B cell (primary cell): ENCODE results near the gene TGFBI. TPM values are rescaled to one million over a fixed set of nuclear protein-coding genes. Genes with fewer than 3 reads are reported as not detected.
A peak's percentile ranks its signal among the peaks of the same experiment; 100 is the strongest.

Experiments
- ATAC-seq: fragments of 200-7000 bp; cut with Tn5 transposase; one replicate; pipeline ENCODE4 v1.10.0; 2021; ENCODE audit warnings: low read depth, mild to moderate bottlenecking, moderate number of reproducible peaks, moderate library complexity
- CTCF ChIA-PET: fragments of 350-600 bp; sonication (Branson Sonifier 250); formaldehyde crosslinking; loops from one replicate; lab custom pipeline; 2021; ENCODE audit warnings: antibody characterized with exemption, inconsistent platforms; lab: Charles Lee
- POLR2A ChIA-PET: fragments of 350-600 bp; sonication (Branson Sonifier 250); formaldehyde crosslinking; loops from one replicate; lab custom pipeline; 2021; ENCODE audit warnings: antibody characterized with exemption; lab: Charles Lee
- DNase-seq: peaks from one replicate; pipeline ENCODE4 v3.0.0; 2013
- H2AFZ ChIP-seq: 2 replicates; pipeline ENCODE4 v1.6.1; 2012; ENCODE audit warnings: mild to moderate bottlenecking, low read depth, low read length; ENCODE audit not compliant: insufficient read depth, poor library complexity, severe bottlenecking
- H3K27ac ChIP-seq, 2 donors: 1 replicate in 1 of 2; 2 replicates in 1 of 2; pipeline ENCODE4 v1.5.1; 2012 to 2013; ENCODE audit warnings: low read length in 2 of 2, mild to moderate bottlenecking in 2 of 2, moderate library complexity in 1 of 2
- H3K27me3 ChIP-seq, 4 experiments: fragments of 200-600 bp in 1 of 4; sonication (generic) in 1 of 4; replicated peaks in 1 of 4; 1 replicate in 2 of 4; 2 replicates in 2 of 4; pipeline versions ENCODE4 v1.6.1 to v1.7.0; 2013 to 2016; ENCODE audit warnings: low read length in 3 of 4, mild to moderate bottlenecking in 2 of 4, mixed read lengths in 1 of 4, moderate library complexity in 1 of 4; ENCODE audit not compliant: insufficient read depth in 4 of 4, control insufficient read depth in 3 of 4; ENCODE audit errors: control extremely low read depth in 1 of 4
- H3K36me3 ChIP-seq, 2 experiments: replicated peaks in 1 of 2; 1 replicate in 1 of 2; 2 replicates in 1 of 2; pipeline versions ENCODE4 v1.6.1 to v1.7.1; 2013; ENCODE audit warnings: low read length in 1 of 2; ENCODE audit not compliant: insufficient read depth in 2 of 2, control insufficient read depth in 1 of 2; ENCODE audit errors: control extremely low read depth in 1 of 2, extremely low read depth in 1 of 2
- H3K4me1 ChIP-seq, 2 donors: fragments of 200-600 bp in 1 of 2; sonication (generic) in 1 of 2; 1 replicate in 1 of 2; 2 replicates in 1 of 2; pipeline versions ENCODE4 v1.5.1 to v1.6.1; 2013 to 2017; ENCODE audit warnings: low read length in 2 of 2; ENCODE audit not compliant: control insufficient read depth in 2 of 2, insufficient read depth in 2 of 2
- H3K4me2 ChIP-seq: replicated peaks from 2 replicates; pipeline ENCODE3; 2012; ENCODE audit warnings: mild to moderate bottlenecking, low read depth, low read length; ENCODE audit not compliant: poor library complexity, severe bottlenecking
- H3K4me3 ChIP-seq, 5 experiments: fragments of 200-600 bp in 1 of 5; sonication (generic) in 1 of 5; 1 replicate in 3 of 5; 2 replicates in 2 of 5; pipeline versions ENCODE4 v1.5.1 to v1.7.0; 2011 to 2016; ENCODE audit warnings: low read length in 4 of 5, mild to moderate bottlenecking in 4 of 5, low read depth in 2 of 5, control low read depth in 1 of 5, moderate library complexity in 1 of 5; ENCODE audit not compliant: insufficient read depth in 1 of 5; ENCODE audit errors: control extremely low read depth in 1 of 5, extremely low read depth in 1 of 5
- H3K79me2 ChIP-seq: fragments of 200-600 bp; sonication (generic); one replicate; pipeline ENCODE4 v1.6.0; 2016; ENCODE audit warnings: low read length; ENCODE audit not compliant: control insufficient read depth, insufficient read depth
- H3K9ac ChIP-seq: fragments of 200-600 bp; sonication (generic); 2 replicates; pipeline ENCODE4 v1.6.1; 2017; ENCODE audit warnings: mild to moderate bottlenecking, low read length, moderate library complexity
- H3K9me3 ChIP-seq, 3 donors: one replicate each; pipeline versions ENCODE4 v1.6.1 to v1.7.1; 2013; ENCODE audit warnings: low read length in 2 of 3; ENCODE audit not compliant: control insufficient read depth in 2 of 3, insufficient read depth in 1 of 3; ENCODE audit errors: control extremely low read depth in 1 of 3
- H4K20me1 ChIP-seq: 2 replicates; pipeline ENCODE4 v1.6.0; 2012; ENCODE audit warnings: mild to moderate bottlenecking, low read length; ENCODE audit not compliant: insufficient read depth, control insufficient read depth, poor library complexity, severe bottlenecking
- H3K27ac Mint-ChIP-seq: one replicate; pipeline ENCODE4 v1.8.0; 2021; ENCODE audit warnings: mixed read lengths
- H3K27me3 Mint-ChIP-seq: one replicate; pipeline ENCODE4 v1.8.0; 2021; ENCODE audit warnings: mixed read lengths
- H3K4me1 Mint-ChIP-seq: one replicate; pipeline ENCODE4 v1.8.0; 2021; ENCODE audit warnings: mixed read lengths
- H3K4me3 Mint-ChIP-seq: one replicate; pipeline ENCODE4 v1.8.0; 2021; ENCODE audit warnings: mixed read lengths
- H3K9me3 Mint-ChIP-seq: one replicate; pipeline ENCODE4 v1.8.0; 2022; ENCODE audit warnings: mixed read lengths; ENCODE audit not compliant: insufficient read depth
- CTCF ChIP-seq: fragments of 200-600 bp; IDR thresholded peaks from one replicate; pipeline ENCODE4 v1.8.0; 2022; ENCODE audit warnings: antibody characterized with exemption, mild to moderate bottlenecking
- EZH2 ChIP-seq: IDR thresholded peaks from 2 replicates; pipeline ENCODE4 v1.6.1; 2012; ENCODE audit warnings: borderline replicate concordance, low read depth, mild to moderate bottlenecking, moderate library complexity, low read length; ENCODE audit not compliant: insufficient read depth, poor library complexity, severe bottlenecking
- WGBS: methylation state at CpG from one replicate; pipeline ENCODE4 v1.1.5; 2013; ENCODE audit warnings: missing lambda C conversion rate; ENCODE audit not compliant: insufficient coverage; 5-methylcytosine and 5-hydroxymethylcytosine counted together
- intact Hi-C: fragments of 100-400 bp; cut with micrococcal nuclease; formaldehyde crosslinking; loops from one replicate; pipeline ENCODE4 v1.10.0; 2022
- polyA plus RNA-seq: library from polyadenylated mRNA; depleted of rRNA; stranded (reverse); fragments of >200 nt; gene quantifications from 2 replicates; pipeline ENCODE4 v1.2.3, GENCODE V29; 2012
- total RNA-seq, 2 donors: library from RNA; stranded (reverse); fragments of 120-200 nt in 1 of 2; gene quantifications; 1 replicate in 1 of 2; 2 replicates in 1 of 2; pipeline versions ENCODE4 v1.2.3 to v1.2.4, GENCODE V29; 2013 to 2022

Gene TGFBI
- total and polyA plus RNA-seq, 2 donors (not counting 1 experiment from before 2014, with no cell fraction given): 3.7 to 4.5 TPM

- peaks cover 43% of the 10 kb centered on the region for H3K4me1 Mint-ChIP-seq
- H3K27me3 Mint-ChIP-seq: peaks cover 4% of the 10 kb centered on the region
- no peak overlapping the region for H2AFZ ChIP-seq
- DNase-seq (no peak), ATAC-seq (no peak)
- peaks cover 1% of the 10 kb centered on the region for H3K9me3 Mint-ChIP-seq
- H3K9ac ChIP-seq: no peak overlapping the region
- H3K4me3 Mint-ChIP-seq: no peak overlapping the region
- no peaks in the 10 kb centered on the region for H3K79me2 ChIP-seq
- POLR2A ChIA-PET: no interaction called here
- no peak overlapping the region for H3K27ac Mint-ChIP-seq
- H3K4me1 ChIP-seq: peaks cover 17 to 29% of the 10 kb centered on the region in 2 donors
- H4K20me1 ChIP-seq: no peaks in the 10 kb centered on the region
- CTCF ChIA-PET: no interaction called here
- WGBS: 97% methylated on average over 7 of the region's 7 CpGs
- no peaks in the 10 kb centered on the region for H3K36me3 ChIP-seq
- no peak overlapping the region for H3K4me2 ChIP-seq
- intact Hi-C loops: no loop called here
- no peaks in the 10 kb centered on the region for H3K27me3 ChIP-seq
- H3K9me3 ChIP-seq: peaks cover 0 to 6% (median 0%) of the 10 kb centered on the region in 3 donors
- no peak overlapping the region for H3K27ac ChIP-seq
- TF ChIP-seq EZH2 (no peak), CTCF (no peak)
- no peak overlapping the region for H3K4me3 ChIP-seq
Measured at GRCh38 chr5:136035837-136036236, 7.0 kb downstream of the TGFBI start.

DNA sequence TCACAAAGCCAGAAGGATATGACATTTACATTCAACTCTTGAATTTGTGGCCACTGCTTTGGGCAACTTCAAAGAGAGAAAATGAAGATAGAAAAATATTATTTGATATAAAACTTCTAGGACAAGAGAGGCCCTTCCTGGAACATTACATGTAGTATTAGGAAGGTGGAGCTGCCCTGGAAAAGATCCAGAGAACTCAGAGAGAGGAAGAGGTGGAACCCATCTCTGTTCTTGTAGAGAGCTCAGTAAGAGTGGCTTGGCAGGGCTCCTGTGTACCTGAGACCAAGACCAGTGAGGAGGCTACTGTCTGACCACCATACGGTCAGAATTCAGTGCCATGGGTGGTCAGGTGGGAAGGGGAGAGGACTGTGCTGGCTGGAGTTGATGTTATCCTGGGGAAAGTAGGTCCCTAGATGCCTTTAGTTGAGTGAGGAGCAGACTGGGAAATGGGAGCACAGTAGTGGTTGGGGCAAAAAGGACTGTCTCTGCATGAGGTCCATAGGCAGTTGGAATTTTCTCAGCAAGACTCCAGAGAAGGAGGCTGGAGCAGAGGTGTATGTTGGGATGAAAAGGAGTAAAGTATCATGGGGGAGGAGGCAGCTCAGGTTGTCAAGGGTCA, 7.6 kb downstream of the TGFBI start:
- no peak overlapping the region for H3K27ac ChIP-seq
- peak overlapping the region; percentile 17 for H2AFZ ChIP-seq
- POLR2A ChIA-PET: no interaction called here

More for the DNA sequence above, 7.6 kb downstream of the TGFBI start:
- no peaks in the 10 kb centered on the region for H3K27me3 ChIP-seq
- 93% methylated on average over 1 of the region's 1 CpG for WGBS
- H3K4me3 ChIP-seq: no peak overlapping the region
- Mint-ChIP-seq H3K4me3 (peak overlapping the region; percentile 8), H3K4me1 (peaks cover 40% of the 10 kb centered on the region), H3K27me3 (peaks cover 4% of the 10 kb centered on the region), H3K9me3 (peaks cover 1% of the 10 kb centered on the region), H3K27ac (no peak overlapping the region)
- H3K9me3 ChIP-seq: peaks cover 0 to 6% (median 0%) of the 10 kb centered on the region in 3 donors
- H3K4me1 ChIP-seq: peaks cover 17 to 29% of the 10 kb centered on the region in 2 donors
- H3K36me3 ChIP-seq: no peaks in the 10 kb centered on the region
- no peak overlapping the region for H3K4me2 ChIP-seq
- DNase-seq (no peak), ATAC-seq (no peak)
- CTCF ChIA-PET: no interaction called here
- TF ChIP-seq CTCF (no peak), EZH2 (no peak)
- no peaks in the 10 kb centered on the region for H4K20me1 ChIP-seq
- H3K9ac ChIP-seq: no peak overlapping the region
- intact Hi-C loops: no loop called here
- no peaks in the 10 kb centered on the region for H3K79me2 ChIP-seq
